ENCODE measurements around the gene SPHK2.

SPHK2 gene

GRCh38 chr19:48603850-48604249 is 15.5 kb upstream of the SPHK2 start:
- FAIRE-seq (no peak), DNase-seq (ENCODE audit: insufficient read length, low spot score) (no peak)

GRCh38 chr19:48606463-48607358 is 12.6 kb upstream of the SPHK2 start, which contains the start of gene SPACA4:
TSS of gene SPACA4 (plus strand) at chr19:48606742. CDS start at chr19:48606979, 237 bp downstream.
- FAIRE-seq (no peak), DNase-seq (ENCODE audit: insufficient read length, low spot score) (no peak)

GRCh38 chr19:48607359-48607755 is 11.9 kb upstream of the SPHK2 start:
- no peak for FAIRE-seq
- no peak for DNase-seq (ENCODE audit: insufficient read length, low spot score)

- DNase-seq (ENCODE audit: insufficient read length, low spot score): peak; percentile 81
- FAIRE-seq: no peak
These were observed 10.5 kb upstream of the SPHK2 start for GRCh38 chr19:48608798-48609263.

GRCh38 chr19:48609571-48610108 is 9.7 kb upstream of the SPHK2 start:
- no peak for DNase-seq (ENCODE audit: insufficient read length, low spot score)

GRCh38 chr19:48611872-48612271 is 7.4 kb upstream of the SPHK2 start:
- FAIRE-seq: no peak
- no peak for DNase-seq (ENCODE audit: insufficient read length, low spot score)

More at GRCh38 chr19:48609571-48610108, 9.7 kb upstream of the SPHK2 start:
- no peak for FAIRE-seq

GRCh38 chr19:48613024-48613851 is 6.1 kb upstream of the SPHK2 start:
- no peak for DNase-seq (ENCODE audit: insufficient read length, low spot score)

GRCh38 chr19:48613852-48614435 is 5.4 kb upstream of the SPHK2 start:
- FAIRE-seq: no peak

More at GRCh38 chr19:48613024-48613851, 6.1 kb upstream of the SPHK2 start:
- no peak for FAIRE-seq

GRCh38 chr19:48614436-48615230 is 4.7 kb upstream of the SPHK2 start, which contains the start of gene FAM83E:
TSS of gene FAM83E (minus strand) at chr19:48615076. CDS start at chr19:48613372, 1,704 bp downstream.
- FAIRE-seq: no peak
- no peak for DNase-seq (ENCODE audit: insufficient read length, low spot score)

More at GRCh38 chr19:48613852-48614435, 5.4 kb upstream of the SPHK2 start:
- no peak for DNase-seq (ENCODE audit: insufficient read length, low spot score)

- FAIRE-seq (no peak), DNase-seq (ENCODE audit: insufficient read length, low spot score) (no peak)
These were observed 3.9 kb upstream of the SPHK2 start for GRCh38 chr19:48615231-48616040.

- FAIRE-seq (no peak), DNase-seq (ENCODE audit: insufficient read length, low spot score) (no peak)
These were observed 3.3 kb upstream of the SPHK2 start for GRCh38 chr19:48616041-48616436.

- FAIRE-seq: no peak
- DNase-seq (ENCODE audit: insufficient read length, low spot score): no peak
These were observed 2.7 kb upstream of the SPHK2 start for GRCh38 chr19:48616491-48617056.

GRCh38 chr19:48617146-48617937 is 2.0 kb upstream of the SPHK2 start:
- FAIRE-seq: no peak
- DNase-seq (ENCODE audit: insufficient read length, low spot score): no peak

- DNase-seq (ENCODE audit: insufficient read length, low spot score) (no peak), FAIRE-seq (no peak)
These were observed 909 bp upstream of the SPHK2 start for GRCh38 chr19:48618278-48618915.

GRCh38 chr19:48619692-48620585 is 633 bp downstream of the SPHK2 start:
- FAIRE-seq (no peak), DNase-seq (ENCODE audit: insufficient read length, low spot score) (no peak)

GRCh38 chr19:48623556-48624066 is 4.3 kb downstream of the SPHK2 start:
- FAIRE-seq: no peak

More at GRCh38 chr19:48623556-48624066, 4.3 kb downstream of the SPHK2 start:
- DNase-seq (ENCODE audit: insufficient read length, low spot score): no peak
